T-helper 22 cell (primary cell): ENCODE results near the gene ZDHHC8.
A peak's percentile ranks its signal among the peaks of the same experiment; 100 is the strongest.

Experiments used
- DNase-seq: peaks from one replicate; pipeline ENCODE4 v3.0.0-alpha.2; 2020; ENCODE audit warnings: low read depth

ZDHHC8 gene

DNA sequence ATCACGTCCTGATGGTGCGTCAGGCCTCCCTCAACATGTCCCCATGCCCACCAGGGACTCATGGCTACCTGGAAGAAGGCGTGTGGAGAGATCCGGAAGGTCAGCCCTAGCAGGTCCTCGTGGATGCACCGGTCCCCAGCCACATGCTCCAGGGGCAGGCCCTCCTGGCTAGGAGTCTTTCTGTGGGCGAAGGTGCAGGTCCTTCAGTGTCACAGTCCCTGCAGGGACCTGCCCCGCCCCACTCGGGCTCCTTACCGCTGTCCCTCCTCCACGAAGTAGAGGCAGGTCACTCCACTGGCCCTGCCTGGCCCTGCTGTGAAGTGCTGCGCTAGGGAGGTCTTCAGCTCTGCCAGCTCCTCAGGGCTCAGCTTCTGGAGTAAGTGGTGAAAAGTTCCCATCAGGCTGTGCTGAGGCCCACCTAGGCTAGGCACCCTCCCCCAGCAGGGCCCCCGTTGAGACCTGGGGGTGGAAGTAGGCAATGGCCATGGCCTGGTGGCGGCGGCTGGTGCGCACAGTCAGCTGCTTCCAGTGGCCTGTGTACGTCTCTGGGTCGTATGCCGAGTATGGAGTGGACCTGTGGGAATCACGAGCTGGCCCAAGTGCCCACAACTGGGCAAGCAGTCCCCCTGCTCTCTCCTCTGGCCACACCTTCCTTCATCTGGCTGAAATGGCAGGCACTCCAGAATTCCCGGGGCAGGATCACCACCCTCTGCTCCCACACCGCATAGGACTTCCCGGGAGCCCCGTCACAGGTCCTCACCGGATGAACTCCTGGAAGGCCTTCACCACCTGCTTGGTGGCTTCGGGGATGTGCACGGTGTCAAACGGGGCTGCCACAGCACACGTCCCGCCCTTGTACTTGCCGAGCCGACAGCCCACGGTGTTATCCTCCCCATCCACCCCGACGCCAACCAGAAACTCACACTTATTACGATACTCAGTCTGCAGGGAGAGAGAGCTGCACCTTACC lies 16.8 kb upstream of the ZDHHC8 start:
- no peak for DNase-seq

DNA sequence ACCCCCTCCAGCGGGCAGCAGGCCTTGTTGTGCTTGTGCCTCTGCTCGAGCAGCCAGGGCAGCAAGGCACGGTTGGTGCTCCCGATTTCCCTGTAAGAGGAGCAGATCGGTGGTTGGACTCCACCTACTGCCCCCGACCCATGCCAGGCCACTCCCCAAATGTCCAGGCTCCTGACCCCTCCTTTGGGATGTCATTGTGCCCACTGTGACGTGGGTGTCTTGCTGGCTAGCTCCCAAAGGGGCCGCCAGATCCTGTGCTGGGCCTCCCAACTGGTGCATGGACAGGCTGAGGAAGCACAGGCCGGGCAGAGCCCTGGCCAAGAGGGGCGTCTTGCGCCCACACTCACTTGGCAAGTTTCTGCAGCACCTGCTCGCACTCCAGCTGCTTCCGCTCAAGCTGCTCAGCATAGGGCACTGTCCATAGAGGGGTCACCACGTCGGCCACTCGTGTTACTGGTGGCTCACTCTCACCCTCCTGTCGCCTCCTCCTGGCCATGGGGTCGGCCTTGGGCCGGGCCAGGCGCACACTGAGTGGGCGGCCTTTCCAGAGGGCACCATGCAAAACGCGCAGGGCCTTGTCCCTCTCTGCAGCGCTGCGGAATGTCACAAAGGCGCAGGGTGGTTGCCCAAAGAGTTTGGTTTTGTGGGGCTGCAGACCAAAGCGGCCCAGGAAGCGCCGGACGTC lies 15.8 kb upstream of the ZDHHC8 start, which contains the start of gene RANBP1:
Gene RANBP1, plus strand, starts transcription at position 414 of the 685 bp plus-strand sequence. Its CDS starts 81 bp downstream, at position 495.
- DNase-seq = no peak

DNA sequence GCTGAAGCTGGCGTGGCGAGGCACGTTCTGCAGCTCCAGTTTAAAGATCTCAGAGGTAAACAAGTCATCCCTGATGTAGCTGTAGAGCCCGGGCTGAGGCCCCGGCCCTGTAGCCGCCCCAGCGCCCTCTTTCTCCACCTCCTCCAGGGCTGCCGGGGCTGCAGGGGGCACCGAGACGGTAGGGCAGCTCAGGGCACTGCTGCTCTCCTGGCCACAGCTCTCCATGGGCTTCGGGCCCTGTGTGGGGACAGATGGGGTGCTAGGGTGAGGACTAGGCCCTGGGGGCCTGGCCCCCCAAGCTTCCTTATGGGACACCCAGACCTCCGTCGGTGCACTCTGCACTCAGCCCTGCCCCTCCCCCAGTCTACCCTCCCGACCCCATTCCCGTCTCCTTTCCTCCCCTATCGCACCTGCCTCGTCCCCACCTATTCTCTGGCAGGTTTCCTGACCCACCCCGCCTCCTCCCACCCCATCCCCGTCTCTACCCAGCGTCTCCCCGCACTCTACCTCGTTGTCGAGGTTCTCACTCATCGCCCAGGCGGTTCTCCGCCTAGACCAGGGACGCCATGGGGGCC lies 15.1 kb upstream of the ZDHHC8 start:
- DNase-seq = no peak

DNA sequence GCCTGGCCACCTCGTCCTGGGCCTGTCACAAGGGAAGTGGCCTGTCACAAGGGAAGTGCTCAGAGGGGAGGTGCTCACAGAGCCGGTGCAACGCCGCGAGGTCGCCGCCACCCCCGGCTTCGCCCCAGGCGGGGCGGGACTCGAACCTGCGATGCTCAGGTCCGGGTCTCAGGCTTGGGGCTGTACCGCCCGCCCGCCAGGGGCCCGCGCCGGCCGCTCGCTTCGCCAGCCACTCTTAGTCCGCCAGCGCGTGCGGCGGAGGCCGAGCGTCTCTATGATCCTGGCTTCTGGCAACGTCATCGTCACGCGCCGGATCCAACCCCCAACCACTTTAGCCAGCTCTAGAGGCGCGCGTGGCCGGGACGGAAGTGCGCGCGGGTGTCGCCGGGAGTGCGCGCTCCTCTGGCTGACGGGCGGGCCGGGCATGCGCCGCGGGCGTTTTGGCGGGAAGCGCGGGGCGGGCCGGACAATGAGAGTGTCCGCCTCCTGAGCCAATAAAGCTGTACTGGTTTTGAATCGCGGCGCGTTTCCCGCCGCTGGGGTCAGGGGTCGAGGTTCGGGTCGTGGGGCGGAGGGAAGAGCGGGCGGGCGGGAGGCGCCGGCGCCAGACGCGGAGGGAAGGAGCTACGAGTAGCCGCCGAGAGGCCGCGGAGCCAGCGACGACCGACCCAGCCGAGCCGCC lies 14.5 kb upstream of the ZDHHC8 start, which contains the start of gene TRMT2A:
Gene TRMT2A, minus strand, starts transcription at position 276 of the 682 bp plus-strand sequence. CDS start 320 bp downstream, outside the sequence.
- DNase-seq = peak; percentile 95

DNA sequence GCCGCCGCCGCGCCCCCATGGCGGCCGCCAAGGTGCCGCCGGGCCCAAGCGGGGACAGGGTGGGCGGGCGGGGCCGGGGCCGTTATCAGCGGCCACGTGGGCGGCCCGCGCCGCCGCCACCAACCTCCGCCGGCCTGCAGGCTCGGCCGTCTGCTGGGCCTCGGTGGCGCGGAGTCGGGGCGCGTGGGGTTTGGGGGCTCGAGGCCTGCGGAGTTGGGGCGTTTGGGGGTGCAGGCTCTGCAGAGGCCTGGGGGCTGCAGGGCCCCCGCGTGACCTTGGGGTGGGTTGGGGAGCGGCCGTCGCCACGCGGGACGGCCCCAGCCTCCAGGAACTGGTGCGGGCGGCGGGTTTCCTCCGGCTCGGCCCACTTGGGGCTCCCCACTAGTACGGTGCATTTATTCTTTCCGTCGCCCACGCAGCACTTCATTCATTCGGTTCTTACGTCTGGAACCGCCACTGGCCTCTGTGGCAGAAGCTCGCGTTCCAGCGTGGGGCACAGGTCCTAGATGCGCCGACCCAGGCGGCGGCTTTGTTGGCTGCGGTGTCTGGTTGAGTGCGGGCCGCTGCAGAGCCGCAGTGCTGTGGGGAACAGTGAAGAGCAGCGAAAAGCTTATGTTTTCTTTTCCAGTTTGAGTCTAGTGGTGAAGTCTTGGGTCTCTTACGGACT lies 13.8 kb upstream of the ZDHHC8 start:
- DNase-seq = peak; percentile 41

DNA sequence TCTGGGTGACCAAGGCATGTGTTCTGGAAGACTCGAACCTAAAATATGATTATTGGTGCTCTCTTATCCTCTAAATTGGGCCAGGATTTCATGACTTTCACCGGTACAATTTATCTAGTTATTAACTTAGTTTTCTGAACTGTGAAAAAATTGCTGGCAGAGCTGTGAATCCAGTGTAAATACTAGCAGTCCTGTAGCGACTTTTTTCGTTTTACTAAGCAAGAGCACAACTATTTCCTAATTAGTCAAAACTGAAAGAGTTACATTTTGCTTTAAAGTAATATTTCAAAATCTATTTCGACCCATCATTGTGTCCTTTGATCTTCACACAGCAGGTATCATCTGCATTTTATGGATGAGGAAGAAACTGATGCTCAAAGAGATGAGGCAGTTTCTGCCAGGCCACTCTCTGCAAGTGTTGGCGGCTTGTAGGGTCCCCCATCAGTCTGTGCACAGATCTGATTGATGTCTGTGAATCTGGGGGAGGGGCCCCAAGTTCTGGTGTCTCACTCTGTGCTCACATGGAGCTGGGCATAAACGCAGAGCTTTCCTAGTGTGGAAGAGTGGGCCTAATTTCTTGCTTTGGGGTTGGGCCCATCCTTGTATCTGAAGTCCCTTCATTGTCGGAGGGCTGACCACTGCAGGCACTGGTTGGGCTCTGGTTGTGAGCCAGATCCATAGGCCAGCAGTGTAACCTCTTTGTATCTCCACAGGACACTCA lies 13.1 kb upstream of the ZDHHC8 start:
- no peak for DNase-seq

DNA sequence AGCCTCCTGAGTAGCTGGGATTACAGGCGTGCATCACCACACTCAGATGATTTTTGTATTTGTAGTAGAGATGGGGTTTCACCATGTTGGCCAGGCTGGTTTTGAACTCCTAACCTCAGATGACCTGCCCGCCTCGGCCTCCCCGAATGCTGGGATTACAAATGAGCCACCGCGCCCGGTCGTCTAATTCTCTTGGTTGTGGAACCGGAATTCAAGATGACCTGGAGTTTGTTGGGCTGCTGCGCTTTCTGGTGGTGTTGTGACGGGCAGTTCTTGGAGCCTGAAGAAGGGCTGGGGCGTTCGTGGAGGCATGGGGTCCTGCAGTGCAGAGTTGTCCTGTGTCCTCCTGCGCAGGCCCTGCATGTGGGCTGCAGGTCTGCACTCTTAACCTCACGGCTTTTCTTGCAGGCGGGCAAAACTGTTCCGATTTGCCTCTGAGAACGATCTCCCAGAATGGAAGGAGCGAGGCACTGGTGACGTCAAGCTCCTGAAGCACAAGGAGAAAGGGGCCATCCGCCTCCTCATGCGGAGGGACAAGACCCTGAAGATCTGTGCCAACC lies 9.7 kb upstream of the ZDHHC8 start:
- no peak for DNase-seq

DNA sequence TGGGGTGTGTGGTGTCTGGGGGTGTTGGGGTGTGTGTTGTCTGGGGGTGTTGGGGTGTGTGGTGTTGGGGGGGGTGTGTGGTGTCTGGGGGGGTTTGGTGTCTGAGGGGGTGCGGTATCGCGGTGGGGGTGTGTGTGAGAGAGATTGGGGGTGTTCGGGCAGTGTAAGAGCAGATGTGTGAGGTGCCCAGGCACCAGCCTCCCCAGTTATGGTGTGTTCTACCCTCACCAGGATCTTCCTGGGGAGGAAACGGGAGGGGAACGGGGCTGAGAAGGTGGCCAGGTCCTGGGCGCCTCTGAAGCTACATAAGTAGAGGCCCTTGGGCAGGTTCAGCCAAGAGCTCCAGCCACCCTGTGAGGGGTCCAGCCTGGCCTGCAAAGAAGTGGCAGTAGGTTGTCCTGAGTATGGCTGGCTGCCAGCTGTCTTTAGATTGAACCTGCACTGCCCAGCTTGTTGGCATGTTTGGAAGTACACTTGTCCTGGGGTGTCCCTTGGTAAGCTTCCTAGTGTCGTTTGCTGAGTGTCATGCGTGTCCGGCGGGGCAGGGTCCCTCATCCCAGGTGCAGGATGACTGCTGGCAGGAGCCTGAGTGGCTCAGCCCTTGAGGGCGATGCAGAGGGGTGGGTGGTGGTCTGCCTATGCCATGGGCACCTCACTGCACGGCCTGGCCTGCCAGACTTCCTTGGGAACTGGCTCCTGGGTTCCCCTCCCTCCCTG lies 8.1 kb upstream of the ZDHHC8 start:
- DNase-seq = no peak

DNA sequence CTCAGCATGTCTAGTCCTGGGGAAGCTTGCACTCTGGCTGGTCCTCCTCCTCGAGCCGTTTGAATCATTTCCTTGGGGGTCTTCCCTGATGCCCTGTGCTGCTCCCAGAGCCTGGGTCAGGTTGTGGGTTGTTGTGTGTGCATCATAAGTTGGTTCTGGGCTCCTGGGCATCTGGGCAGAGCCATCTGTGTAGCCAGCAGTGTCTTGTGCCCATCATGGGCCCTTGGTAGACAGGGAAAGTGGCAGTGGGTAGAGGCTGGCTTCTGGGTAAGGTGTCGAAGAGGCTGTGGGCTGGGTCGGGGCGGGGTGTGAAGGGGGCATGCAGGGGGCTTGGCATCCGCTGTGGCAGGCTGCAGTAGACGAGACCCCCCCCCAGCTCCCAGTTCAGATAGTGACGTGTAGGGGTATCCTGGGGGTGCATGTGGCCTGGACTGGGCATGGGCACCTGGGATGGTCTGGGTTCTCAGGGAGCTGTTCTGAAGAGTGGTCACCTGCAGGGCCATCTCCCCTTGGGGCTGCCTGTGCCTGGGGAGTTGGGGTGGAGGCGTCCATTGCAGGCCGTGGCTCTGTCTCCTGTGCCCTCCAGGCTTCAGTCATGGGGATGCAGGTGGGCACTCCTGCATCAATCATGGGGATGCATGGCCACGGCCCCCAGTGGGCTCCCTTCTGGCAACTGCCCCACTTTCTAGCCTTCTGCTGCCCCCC lies 7.4 kb upstream of the ZDHHC8 start:
- no peak for DNase-seq

DNA sequence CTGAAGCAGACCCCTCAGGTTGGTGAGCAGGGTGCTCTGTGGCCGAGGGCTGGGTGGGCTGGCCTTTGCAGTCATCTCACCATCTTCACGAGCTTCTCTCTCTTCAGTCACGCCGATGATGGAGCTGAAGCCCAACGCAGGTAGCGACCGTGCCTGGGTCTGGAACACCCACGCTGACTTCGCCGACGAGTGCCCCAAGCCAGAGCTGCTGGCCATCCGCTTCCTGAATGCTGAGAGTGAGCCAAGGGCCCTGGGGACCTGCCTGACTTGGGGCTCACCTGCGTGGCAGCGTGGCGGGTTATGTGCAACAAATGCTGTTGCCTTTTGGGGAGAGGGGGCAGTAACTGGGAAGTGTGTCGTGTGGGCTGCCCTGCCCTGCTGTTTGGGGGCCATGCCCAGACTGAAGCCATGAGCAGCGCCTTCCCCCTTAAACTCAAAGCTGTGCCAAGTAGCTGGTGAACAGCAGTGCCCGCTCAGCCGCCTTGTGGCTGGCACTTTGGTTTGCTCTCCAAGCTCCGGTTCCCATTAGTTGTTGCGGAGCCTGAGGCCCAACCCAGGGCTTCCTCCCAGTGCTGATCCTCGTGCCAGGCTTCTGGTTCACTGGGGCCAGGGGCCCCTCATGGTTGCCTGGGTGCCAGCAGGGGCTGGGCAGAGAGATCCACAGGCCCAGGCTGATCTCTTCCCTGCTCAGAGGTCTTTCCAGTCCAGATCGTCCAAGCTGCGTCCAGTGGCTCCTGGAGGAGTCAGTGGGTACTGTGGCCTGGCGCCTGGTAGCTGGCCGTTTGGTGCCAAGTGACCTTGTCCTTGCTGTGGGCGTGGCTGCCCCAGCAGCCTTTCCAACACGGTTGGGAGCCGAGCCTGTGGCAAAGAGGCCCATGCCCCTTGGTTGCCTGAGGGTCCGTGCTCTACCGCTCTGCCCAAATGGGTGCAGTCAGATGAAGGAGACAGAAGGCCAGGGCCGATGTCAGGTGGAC lies 6.1 kb upstream of the ZDHHC8 start:
- no peak for DNase-seq

DNA sequence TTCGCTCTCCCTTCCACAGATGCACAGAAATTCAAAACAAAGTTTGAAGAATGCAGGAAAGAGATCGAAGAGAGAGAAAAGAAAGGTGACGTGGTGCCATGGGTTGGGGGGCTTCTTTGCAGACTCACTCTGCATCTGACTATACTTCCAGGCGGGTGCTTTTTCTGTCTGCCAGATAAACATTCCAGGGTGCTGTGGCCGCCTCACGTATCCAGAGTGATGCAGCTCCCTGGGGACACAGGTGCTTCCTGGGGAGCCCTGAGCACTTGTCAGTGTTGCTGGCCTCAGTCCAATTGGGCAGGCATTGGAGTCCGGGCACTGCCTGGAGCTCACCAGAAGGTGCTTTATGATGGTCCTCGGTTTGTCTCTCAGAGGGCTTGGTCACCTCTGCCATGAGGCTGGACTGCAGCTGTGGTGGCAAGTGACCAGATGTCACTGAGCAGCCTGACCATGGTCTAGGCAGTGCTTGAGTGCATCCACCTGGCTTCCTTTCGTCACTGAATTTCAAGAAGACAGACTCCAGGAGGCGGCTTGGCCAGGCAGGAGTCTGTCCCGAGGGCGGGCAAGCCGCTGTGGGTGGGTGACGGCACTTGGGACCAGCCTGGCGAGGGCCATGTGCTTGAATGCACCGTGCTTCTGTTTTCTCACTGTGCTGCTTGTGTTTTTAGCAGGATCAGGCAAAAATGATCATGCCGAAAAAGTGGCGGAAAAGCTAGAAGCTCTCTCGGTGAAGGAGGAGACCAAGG lies 5.1 kb upstream of the ZDHHC8 start:
- DNase-seq = no peak

DNA sequence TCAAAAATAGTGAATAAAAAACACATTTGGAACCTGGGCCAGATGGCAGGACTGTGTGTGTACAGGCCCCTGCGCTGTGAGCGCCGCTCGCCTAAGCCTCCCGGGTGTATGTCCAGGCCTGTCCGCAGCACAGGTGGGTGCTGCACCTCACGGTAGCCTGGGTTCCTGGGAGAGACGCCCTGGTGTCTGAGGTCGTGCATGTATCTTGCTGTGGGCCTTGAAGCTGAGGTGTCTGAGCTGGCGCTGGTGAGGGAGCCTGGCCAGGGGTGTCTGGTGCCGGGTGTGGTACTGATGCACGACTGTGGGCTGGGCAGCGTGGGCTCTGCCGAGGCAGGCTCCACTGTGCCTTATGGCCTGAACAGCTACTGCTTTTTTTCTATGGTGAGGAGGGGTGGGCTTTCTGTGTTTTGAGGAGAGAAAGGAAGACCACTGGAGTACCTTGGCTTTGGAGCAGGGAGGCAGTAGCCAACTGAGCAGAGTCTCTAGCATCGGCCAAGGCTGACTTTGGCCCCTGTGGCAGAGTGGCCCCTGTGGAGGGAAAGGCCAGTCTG lies 4.2 kb upstream of the ZDHHC8 start:
- no peak for DNase-seq

DNA sequence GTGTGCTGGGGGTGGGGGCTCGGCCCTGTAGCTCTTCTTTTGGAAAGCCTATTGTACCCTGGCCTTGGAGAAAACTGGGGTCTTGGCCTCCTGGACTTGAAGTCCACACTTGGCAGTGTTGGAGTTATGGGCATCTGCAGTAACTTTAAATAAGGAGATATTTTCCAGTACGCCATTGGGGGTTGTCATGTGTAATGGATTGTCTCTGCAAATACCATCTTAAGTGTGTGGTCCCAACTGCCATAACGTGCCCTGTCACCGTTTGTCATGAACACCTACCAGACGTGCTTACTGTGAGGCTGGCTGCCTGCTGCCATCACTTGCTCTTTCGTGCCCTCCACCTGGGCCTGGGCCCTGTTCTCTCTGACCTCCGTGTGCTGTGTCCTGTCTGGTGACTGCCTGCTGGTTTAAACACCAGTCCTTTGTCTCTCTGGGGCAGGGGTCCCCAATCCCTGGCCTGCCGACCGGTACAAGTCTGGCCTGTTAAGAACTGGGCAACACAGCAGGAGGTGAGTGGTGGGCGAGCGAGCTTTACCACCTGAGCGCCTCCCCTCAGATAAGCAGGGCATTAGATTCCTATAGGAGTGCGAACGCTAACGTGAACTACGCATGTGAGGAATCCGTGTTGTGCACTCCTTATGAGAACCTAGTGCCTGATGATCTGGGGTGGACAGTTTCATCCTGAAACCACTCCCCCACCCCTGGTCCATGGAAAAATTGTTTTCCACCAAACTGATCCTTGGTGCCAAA lies 3.6 kb upstream of the ZDHHC8 start:
- DNase-seq = no peak

DNA sequence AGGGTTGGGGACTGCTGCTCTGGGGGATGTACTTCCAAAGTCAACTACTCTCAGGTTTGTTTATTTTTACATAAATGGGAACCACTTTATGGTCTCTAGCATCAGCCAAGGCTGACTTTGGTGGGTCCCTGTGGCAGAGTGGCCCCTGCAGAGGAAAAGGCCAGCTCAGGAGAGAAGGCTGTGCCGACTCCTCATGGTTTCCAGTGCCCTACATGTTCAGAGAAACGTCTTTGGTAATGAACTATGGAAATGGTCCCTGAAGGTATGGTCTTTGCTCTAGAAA lies 3.0 kb upstream of the ZDHHC8 start:
- no peak for DNase-seq

DNA sequence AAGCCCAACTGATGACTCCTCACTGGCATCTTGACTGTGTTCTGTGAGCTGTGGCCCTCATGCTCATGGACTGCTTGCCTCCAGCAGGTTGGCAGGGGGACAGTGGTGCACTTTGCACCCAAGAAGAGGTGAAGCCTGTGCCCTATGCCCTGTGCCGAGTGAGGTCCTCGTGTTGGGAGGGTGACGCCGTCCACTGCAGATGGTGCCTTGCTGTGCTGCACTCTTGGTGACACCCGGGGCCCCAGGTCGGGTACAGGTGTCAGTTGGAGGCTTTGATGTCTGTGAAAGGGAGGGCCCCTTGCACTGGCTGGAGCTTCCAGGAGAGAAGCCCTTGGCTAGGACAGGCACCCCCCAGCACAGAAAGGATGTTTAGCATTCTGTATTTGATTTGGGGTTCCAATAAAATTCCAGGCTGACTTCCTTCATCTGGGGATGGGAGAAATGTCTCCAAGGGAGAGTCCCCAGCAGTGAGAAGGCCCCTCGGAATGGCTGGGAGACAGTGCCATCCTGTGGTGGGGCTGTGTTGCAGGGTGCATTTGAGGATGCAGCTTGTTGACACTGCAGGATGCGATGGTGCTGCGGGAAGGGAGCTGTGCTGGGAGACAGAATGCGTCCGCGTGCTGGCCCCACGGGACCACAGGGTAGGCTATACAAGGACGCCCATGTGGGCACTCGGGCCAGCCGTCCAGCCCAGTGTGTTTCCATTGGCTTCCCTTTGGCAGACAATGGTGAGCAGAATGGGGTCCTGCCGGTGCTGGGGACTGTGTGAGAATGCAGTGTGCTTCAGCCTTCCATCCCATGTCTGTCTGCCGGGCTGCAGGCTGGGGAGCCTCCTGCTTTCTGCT lies 2.5 kb upstream of the ZDHHC8 start:
- DNase-seq = peak; percentile 23

DNA sequence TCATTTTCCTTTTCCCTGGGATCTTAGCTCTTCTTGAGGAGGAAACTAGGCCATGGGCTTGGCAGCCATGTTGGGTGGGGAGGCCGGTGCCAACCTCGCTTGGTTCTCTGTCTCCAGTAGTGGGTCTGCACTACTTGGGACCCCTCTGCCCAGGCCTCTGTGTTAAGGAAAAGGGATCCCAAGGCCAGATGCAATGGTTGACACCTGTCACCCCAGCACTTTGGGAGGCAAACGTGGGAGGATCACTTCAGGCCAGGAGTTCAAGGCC lies 1.9 kb upstream of the ZDHHC8 start:
- DNase-seq = no peak
